RWPE2 (cell line): ENCODE data around the gene SSRP1.

Experiments
- ATAC-seq: fragments of 200-7000 bp; cut with Tn5 transposase; 3 replicates; pipeline ENCODE4 v1.9.1; 2021; ENCODE audit warnings: low read depth
- DNase-seq: peaks from one replicate; pipeline ENCODE4 v3.0.0-alpha.2; 2020; ENCODE audit warnings: low spot score
- H3K27ac ChIP-seq: fragments of 450-650 bp; 2 replicates; pipeline ENCODE4 v1.5.1; 2017; ENCODE audit warnings: mild to moderate bottlenecking; ENCODE audit not compliant: poor library complexity, severe bottlenecking
- H3K27me3 ChIP-seq: fragments of 250-450 bp; sonication (Bioruptor Pico); 2 replicates; pipeline ENCODE4 v1.5.1; 2021; ENCODE audit warnings: mild to moderate bottlenecking, moderate library complexity; ENCODE audit not compliant: insufficient read depth, poor library complexity, severe bottlenecking
- H3K36me3 ChIP-seq: fragments of 250-450 bp; sonication (Bioruptor Pico); 2 replicates; pipeline ENCODE4 v1.5.1; 2020; ENCODE audit warnings: low read depth, mild to moderate bottlenecking, moderate library complexity
- H3K4me1 ChIP-seq: fragments of 250-450 bp; sonication (Bioruptor Pico); 2 replicates; pipeline ENCODE4 v1.5.1; 2021; ENCODE audit warnings: mild to moderate bottlenecking, moderate library complexity; ENCODE audit not compliant: insufficient read depth, poor library complexity, severe bottlenecking
- H3K4me3 ChIP-seq: fragments of 250-450 bp; sonication (Bioruptor Pico); 2 replicates; pipeline ENCODE4 v1.5.1; 2021; ENCODE audit warnings: mild to moderate bottlenecking, moderate library complexity; ENCODE audit not compliant: severe bottlenecking
- H3K9me3 ChIP-seq: fragments of 250-450 bp; sonication (Bioruptor Pico); 2 replicates; pipeline ENCODE4 v1.5.1; 2021; ENCODE audit warnings: mild to moderate bottlenecking, moderate library complexity; ENCODE audit not compliant: severe bottlenecking
- TF ChIP-seq, protein P1 (sequence below): fragments of 450-650 bp; IDR thresholded peaks from one replicate; pipeline ENCODE4 v1.5.1; 2017; ENCODE audit warnings: mild to moderate bottlenecking, moderate library complexity; ENCODE audit not compliant: poor library complexity, severe bottlenecking

The SSRP1 gene

GRCh38 chr11:57370941-57371340, 35.2 kb upstream of the SSRP1 start:
- TF ChIP-seq, protein P1, sequence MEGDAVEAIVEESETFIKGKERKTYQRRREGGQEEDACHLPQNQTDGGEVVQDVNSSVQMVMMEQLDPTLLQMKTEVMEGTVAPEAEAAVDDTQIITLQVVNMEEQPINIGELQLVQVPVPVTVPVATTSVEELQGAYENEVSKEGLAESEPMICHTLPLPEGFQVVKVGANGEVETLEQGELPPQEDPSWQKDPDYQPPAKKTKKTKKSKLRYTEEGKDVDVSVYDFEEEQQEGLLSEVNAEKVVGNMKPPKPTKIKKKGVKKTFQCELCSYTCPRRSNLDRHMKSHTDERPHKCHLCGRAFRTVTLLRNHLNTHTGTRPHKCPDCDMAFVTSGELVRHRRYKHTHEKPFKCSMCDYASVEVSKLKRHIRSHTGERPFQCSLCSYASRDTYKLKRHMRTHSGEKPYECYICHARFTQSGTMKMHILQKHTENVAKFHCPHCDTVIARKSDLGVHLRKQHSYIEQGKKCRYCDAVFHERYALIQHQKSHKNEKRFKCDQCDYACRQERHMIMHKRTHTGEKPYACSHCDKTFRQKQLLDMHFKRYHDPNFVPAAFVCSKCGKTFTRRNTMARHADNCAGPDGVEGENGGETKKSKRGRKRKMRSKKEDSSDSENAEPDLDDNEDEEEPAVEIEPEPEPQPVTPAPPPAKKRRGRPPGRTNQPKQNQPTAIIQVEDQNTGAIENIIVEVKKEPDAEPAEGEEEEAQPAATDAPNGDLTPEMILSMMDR = no peak
- H3K4me1 ChIP-seq = peaks cover 7% of the 10 kb centered on the region

DNA sequence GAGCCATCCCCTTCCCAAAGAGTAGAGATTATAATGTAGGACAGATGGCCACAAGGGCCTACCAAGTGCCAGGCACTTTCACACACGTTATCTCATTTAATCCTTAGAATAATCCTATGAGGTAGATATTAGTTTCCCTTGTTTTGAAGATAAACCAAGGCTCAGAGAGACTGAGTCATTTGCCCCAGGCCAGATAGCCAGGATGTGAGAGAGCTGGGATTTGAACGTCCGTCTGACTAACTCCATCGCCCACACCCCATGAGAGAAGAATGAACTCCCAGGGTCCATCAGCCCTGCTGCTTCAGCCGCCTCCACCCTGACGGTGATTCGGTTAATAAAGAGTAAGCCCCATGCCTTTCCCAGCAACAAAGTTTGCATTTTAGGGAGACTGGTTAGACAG, 34.6 kb upstream of the SSRP1 start:
- Histone ChIP-seq H3K4me3 (no peak overlapping the region), H3K36me3 (no peaks in the 10 kb centered on the region), H3K9me3 (no peaks in the 10 kb centered on the region), H3K27me3 (no peaks in the 10 kb centered on the region), H3K4me1 (peaks cover 7% of the 10 kb centered on the region), H3K27ac (no peak overlapping the region)
- ATAC-seq = peak; percentile 71; the same call in 2 of the 3 replicates
- TF ChIP-seq, protein P1 = no peak
- no peak for DNase-seq

More at GRCh38 chr11:57370941-57371340, 35.2 kb upstream of the SSRP1 start:
- ATAC-seq = no peak
- Histone ChIP-seq H3K9me3 (no peaks in the 10 kb centered on the region), H3K4me3 (no peak overlapping the region), H3K27ac (no peak overlapping the region), H3K27me3 (no peaks in the 10 kb centered on the region), H3K36me3 (no peaks in the 10 kb centered on the region)
- no peak for DNase-seq

- Histone ChIP-seq H3K27me3 (no peaks in the 10 kb centered on the region), H3K4me3 (no peak overlapping the region), H3K27ac (no peak overlapping the region), H3K9me3 (no peaks in the 10 kb centered on the region), H3K4me1 (peaks cover 7% of the 10 kb centered on the region), H3K36me3 (no peaks in the 10 kb centered on the region)
- DNase-seq (no peak), ATAC-seq (no peak)
- TF ChIP-seq, protein P1 = no peak
These were observed 33.1 kb upstream of the SSRP1 start for GRCh38 chr11:57368845-57369232.

- TF ChIP-seq, protein P1 = no peak
- H3K27me3 ChIP-seq = no peaks in the 10 kb centered on the region
- peaks cover 7% of the 10 kb centered on the region for H3K4me1 ChIP-seq
- DNase-seq (no peak), ATAC-seq (peak; percentile 45; the same call in 1 of the 3 replicates)
- no peak overlapping the region for H3K27ac ChIP-seq
- no peaks in the 10 kb centered on the region for H3K9me3 ChIP-seq
- no peaks in the 10 kb centered on the region for H3K36me3 ChIP-seq
- no peak overlapping the region for H3K4me3 ChIP-seq
These were observed 32.6 kb upstream of the SSRP1 start for GRCh38 chr11:57368106-57368844.
